Stimulated activated CD4-positive, alpha-beta T cell treated with anti-CD3 and anti-CD28 coated beads, Interleukin-1b, Interleukin-23, amount 100 ng/mL, for 24 hours (primary cell): ENCODE data around the gene PIM3.

Experiments
- DNase-seq, 4 experiments: peaks; one replicate each; pipeline ENCODE4 v3.0.0-alpha.2; 2020; ENCODE audit warnings: low read depth in 4 of 4, low spot score in 1 of 4

PIM3 gene

GRCh38 chr22:50000587-50001387 lies 40.2 kb downstream of the PIM3 start:
- DNase-seq: no peak

- DNase-seq: no peak
Observed at GRCh38 chr22:50001388-50002231, 41.0 kb downstream of the PIM3 start.

DNA sequence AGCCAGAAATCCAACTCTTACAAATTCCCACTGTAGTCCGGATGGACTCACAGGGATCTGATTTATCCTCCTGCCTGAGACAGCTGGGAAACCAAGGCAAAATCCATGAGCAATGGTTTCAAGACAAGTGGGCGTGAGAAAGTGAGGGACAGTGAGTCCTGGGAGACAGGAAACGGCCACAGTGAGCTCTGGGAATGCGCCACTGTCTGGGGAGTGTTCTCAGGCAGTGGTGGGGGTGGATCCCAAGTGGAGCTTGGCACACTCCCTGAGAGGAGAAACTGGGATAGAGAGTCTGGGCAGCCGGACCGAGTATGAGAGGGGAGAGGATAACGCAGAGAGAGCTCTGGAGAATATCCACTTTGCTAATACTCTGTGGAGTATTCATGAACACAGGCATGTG lies 42.2 kb downstream of the PIM3 start:
- no peak for DNase-seq

DNA sequence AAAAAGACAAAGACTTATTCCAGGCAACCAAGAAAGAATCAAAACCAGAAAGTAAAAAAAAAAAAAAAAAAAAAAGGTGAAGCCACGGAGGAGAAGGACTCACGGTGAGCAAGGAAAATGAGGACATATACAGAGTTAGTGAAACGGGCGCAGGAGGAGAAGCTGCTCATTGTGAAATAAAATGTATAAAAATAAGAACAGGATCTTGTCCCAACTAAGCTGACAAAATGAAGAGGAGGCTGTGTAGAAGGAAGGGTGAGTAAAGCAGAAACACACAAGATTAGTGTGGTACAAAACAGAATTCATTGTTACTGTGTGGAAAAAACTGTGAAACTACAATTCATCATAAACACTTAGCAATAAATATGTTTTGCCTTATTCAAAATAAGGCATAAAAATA lies 44.3 kb downstream of the PIM3 start:
- DNase-seq: no peak

DNA sequence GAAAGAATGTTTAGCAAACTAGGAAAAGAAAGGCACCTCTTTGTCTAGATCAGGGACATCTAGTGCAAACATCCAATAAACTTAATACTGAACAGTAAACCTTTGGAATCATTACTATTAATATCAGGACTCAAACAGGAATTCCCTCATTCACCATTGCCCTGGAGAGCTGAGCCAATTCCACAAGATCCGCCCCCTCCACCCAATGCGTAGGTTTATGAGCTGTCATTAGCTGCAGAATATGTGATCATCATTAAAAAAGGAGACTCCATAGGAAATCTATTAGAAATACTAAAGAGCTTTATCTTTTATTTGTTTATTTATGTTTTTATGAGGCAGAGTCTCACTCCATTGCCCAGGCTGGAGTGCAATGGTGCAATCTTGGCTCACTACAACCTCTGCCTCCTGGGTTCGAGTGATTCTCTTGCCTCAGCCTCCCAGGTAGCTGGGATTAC lies 46.5 kb downstream of the PIM3 start:
- DNase-seq: no peak

DNA sequence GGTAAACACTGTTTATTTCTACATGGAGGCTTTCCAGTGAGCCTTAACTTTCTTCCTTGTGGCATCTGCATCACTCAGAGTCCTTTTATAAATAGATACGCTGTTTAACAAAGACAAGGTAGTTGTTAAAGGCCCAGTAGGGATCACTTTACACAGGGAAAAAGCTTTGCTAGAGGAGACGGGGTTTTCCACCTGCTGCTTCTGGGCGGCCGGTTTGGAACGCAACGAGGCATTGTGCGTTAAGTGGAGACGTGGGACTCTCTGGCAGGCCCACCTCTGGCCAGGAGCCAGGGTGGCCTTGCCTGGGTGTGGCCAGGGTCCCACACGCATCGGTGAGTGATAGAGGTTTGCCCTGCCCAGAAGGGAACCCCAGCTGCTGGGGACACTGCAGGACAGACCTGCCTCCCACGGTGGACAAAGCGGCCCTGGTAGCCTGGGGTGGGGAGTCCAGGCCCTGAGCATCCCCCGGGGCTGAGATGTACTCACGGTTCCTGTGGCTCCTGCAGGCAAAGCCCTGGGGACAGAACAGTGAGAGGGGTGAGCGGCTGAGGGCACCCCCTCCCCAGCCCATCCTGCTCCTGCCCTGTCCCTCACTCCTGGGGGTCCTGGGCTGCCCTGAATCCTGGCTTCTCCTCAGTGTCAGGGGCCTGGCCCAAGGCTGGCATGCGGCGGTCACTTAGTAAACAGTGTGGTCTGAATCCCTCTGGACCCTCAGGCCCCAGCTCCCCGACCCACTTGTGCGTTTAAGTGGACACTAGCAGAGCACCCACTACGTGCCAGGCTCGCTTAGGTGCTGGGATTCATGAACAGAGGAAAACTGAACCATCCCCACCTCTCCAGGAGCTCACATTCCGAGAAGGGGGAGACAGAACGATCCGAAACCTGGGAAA lies 47.8 kb downstream of the PIM3 start:
- no peak for DNase-seq

GRCh38 chr22:50009251-50009650 lies 48.7 kb downstream of the PIM3 start:
- no peak for DNase-seq

DNA sequence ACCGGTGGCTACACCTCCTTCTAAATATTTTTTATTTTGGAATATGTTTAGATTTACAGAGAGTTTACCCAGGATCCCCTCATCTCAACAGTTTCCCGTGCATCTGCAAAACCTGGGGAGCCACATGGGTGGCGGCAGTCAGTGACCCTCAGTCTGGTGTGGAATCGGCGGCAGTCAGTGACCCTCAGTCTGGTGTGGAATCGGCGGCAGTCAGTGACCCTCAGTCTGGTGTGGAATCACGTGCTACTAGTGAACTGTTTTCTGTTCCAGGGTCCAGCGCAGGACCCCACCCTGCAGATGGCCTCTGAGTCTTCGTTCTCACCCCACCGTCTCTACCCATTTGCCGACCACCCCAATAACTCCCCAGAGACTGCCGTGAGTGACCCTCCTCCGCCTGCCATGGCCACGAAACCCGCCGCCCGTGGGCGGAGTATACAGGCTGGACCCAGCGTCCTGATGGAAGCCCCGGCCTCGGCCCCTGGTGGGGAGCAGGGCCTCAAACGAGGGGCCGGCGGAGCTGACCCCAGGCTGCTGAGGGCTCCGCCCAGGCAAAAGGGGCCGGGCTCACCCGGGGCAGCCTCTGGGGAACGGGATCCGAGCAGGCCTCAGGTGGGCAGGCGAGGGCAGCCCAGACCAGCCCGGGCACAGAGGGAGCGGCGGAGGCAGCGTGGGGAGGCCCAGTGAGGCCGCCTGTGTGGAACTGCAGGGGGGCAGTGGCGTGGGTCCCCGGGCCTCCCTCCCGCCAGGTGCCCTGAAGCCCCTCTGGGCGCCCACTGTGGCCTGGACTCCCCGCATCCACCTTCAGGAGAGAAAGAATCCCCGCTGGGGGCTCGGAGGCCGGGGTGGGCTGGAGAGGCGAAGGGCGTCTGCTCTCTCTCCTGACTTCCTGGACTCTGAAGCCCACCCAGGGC lies 49.4 kb downstream of the PIM3 start:
- DNase-seq: no peak

GRCh38 chr22:50010676-50011446 lies 50.3 kb downstream of the PIM3 start:
- peak in 1 of 4 experiments; percentile 39 for DNase-seq

GRCh38 chr22:50011447-50012210 lies 51.1 kb downstream of the PIM3 start:
- DNase-seq: no peak

- DNase-seq: no peak
Observed at GRCh38 chr22:50012211-50013181, 51.9 kb downstream of the PIM3 start, which contains the start of gene IL17REL. Gene IL17REL, minus strand, starts transcription at chr22:50012765. Its CDS starts 119 bp downstream, at chr22:50012646.
